Upper lobe of left lung (tissue), 4 donors: Measurements from ENCODE around the gene STAT4.

Experiments used
- CTCF ChIP-seq, 6 experiments: fragments of 450-650 bp in 4 of 6; fragments of 200-600 bp in 2 of 6; sonication (generic) in 2 of 6; IDR thresholded peaks; one replicate each; pipeline ENCODE4 v1.5.1; 2016 to 2019; ENCODE audit warnings: antibody characterized with exemption in 6 of 6
- EP300 ChIP-seq, 4 donors: sonication (generic); formaldehyde crosslinking; IDR thresholded peaks; one replicate each; pipeline ENCODE4 v1.5.1; 2017; ENCODE audit warnings: antibody characterized with exemption in 4 of 4, control low read depth in 2 of 4
- POLR2A ChIP-seq, 4 donors: fragments of 450-650 bp; IDR thresholded peaks; one replicate each; pipeline ENCODE4 v1.5.1; 2016 to 2017; ENCODE audit warnings: antibody characterized with exemption in 4 of 4, mild to moderate bottlenecking in 2 of 4

- TF ChIP-seq CTCF (IDR thresholded peaks at IDR 0.05) (no peak), POLR2A (IDR thresholded peaks at IDR 0.05) (no peak), EP300 (IDR thresholded peaks at IDR 0.05) (no peak)
These were observed 537 bp upstream of the STAT4 start for GRCh38 chr2:191151331-191151730.
